BLaER1 treated with 17β-estradiol and CSF1 and Interleukin-3, amounts not matched to agents 10 nM and 100 nM (cell line): ENCODE data around the gene ABCC4.
A peak's percentile ranks its signal among the peaks of the same experiment; 100 is the strongest.

Source experiments
- H3K27ac ChIP-seq, 11 experiments: shearing (Covaris generic); formaldehyde crosslinking; 2 replicates each; pipeline ENCODE4 v1.8.1; 2022
- H3K27me3 ChIP-seq, 11 experiments: shearing (Covaris generic); formaldehyde crosslinking; 2 replicates each; pipeline ENCODE4 v1.8.1; 2022
- H3K36me3 ChIP-seq, 11 experiments: shearing (Covaris generic); formaldehyde crosslinking; 2 replicates each; pipeline ENCODE4 v1.8.1; 2022
- H3K4me1 ChIP-seq, 10 experiments: shearing (Covaris generic); formaldehyde crosslinking; 2 replicates each; pipeline ENCODE4 v1.8.1; 2022
- H3K4me2 ChIP-seq, 11 experiments: shearing (Covaris generic); formaldehyde crosslinking; 2 replicates each; pipeline ENCODE4 v1.8.1; 2022
- H3K4me3 ChIP-seq, 10 experiments: shearing (Covaris generic); formaldehyde crosslinking; 2 replicates each; pipeline ENCODE4 v1.8.1; 2022
- H3K9ac ChIP-seq, 11 experiments: shearing (Covaris generic); formaldehyde crosslinking; 2 replicates each; pipeline ENCODE4 v1.8.1; 2022
- H3K9me3 ChIP-seq, 11 experiments: shearing (Covaris generic); formaldehyde crosslinking; replicated peaks in 1 of 11; 2 replicates each; pipeline ENCODE4 v1.8.1; 2022
- H4K20me1 ChIP-seq, 11 experiments: shearing (Covaris generic); formaldehyde crosslinking; 2 replicates each; pipeline ENCODE4 v1.8.1; 2022
- Cebpa-rat ChIP-seq, 11 experiments: shearing (Covaris generic); IDR thresholded peaks; 2 replicates each; pipeline ENCODE4 v1.8.1; 2022

ABCC4 gene

DNA sequence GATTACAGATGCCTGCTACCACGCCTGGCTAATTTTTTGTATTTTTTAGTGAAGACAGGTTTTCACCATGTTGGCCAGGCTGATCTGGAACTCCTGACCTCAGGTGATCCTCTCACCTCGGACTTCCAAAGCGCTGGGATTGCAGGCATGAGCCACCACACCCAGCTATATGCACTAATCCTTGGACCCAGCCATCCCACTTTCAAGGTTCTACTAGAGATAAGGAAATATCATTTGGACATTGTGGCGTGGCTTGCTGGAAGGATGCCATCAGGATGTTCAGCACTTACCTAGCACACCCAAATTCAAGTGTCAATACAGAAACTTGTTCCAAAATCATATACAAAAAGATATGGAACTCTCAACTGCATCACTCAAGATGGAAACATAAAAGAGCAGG is 136.4 kb downstream of the ABCC4 start:
- peaks cover 74 to 94% (median 83%) of the 10 kb centered on the region in 11 experiments for H3K36me3 ChIP-seq
- H3K9ac ChIP-seq: no peak overlapping the region
- no peaks in the 10 kb centered on the region for H3K9me3 ChIP-seq
- no peak overlapping the region for H3K4me3 ChIP-seq
- H4K20me1 ChIP-seq: no peaks in the 10 kb centered on the region
- no peak overlapping the region for H3K4me2 ChIP-seq
- H3K27ac ChIP-seq: no peak overlapping the region
- no peak for TF ChIP-seq Cebpa-rat (IDR thresholded peaks at IDR 0.05)
- no peaks in the 10 kb centered on the region for H3K4me1 ChIP-seq
- no peaks in the 10 kb centered on the region for H3K27me3 ChIP-seq

GRCh38 chr13:95160112-95160906 is 140.9 kb downstream of the ABCC4 start:
- no peak overlapping the region for H3K9ac ChIP-seq

GRCh38 chr13:95159458-95159857 is 141.8 kb downstream of the ABCC4 start:
- no peaks in the 10 kb centered on the region for H4K20me1 ChIP-seq
- H3K27me3 ChIP-seq: no peaks in the 10 kb centered on the region
- no peak overlapping the region for H3K27ac ChIP-seq
- no peak for TF ChIP-seq Cebpa-rat (IDR thresholded peaks at IDR 0.05)
- H3K9ac ChIP-seq: no peak overlapping the region
- H3K9me3 ChIP-seq: no peaks in the 10 kb centered on the region
- no peak overlapping the region for H3K4me3 ChIP-seq
- no peak overlapping the region for H3K4me2 ChIP-seq
- H3K4me1 ChIP-seq: peaks cover 8 to 15% (median 12%) of the 10 kb centered on the region in 10 experiments; a peak in 19 of 20 replicates
- peaks cover 40 to 65% (median 46%) of the 10 kb centered on the region in 11 experiments for H3K36me3 ChIP-seq

More at GRCh38 chr13:95160112-95160906, 140.9 kb downstream of the ABCC4 start:
- Histone ChIP-seq H3K4me3 (no peak overlapping the region), H3K9me3 (no peaks in the 10 kb centered on the region), H3K4me2 (no peak overlapping the region), H3K27me3 (no peaks in the 10 kb centered on the region), H4K20me1 (no peaks in the 10 kb centered on the region), H3K36me3 (peaks cover 48 to 73% (median 55%) of the 10 kb centered on the region in 11 experiments), H3K27ac (no peak overlapping the region), H3K4me1 (peaks cover under 1 to 10% (median 7%) of the 10 kb centered on the region in 10 experiments; a peak in 13 of 20 replicates)
- TF ChIP-seq Cebpa-rat (IDR thresholded peaks at IDR 0.05): no peak

DNA sequence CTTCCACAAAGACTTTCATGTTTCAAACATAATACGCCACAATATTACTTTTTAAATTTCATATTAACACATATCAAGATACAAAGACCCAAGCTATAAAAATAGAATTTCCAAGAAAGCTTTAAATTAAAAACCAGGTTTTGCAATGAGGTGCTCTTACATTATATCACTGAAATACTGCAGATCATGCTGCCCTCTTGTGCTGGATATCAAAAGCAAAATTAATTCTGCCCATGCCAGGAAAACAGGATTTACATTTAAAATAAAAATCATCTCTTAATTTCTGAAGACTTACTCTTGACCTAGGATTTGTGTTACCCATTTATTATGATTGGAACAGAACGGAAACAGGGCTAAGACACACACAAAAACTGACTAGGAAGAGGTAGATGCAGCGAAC is 145.0 kb downstream of the ABCC4 start:
- H3K9ac ChIP-seq: no peak overlapping the region

GRCh38 chr13:95155504-95155903 is 145.7 kb downstream of the ABCC4 start:
- peaks cover 11 to 32% (median 15%) of the 10 kb centered on the region in 11 experiments; a peak in 18 of 22 replicates for H3K36me3 ChIP-seq
- no peak overlapping the region for H3K27ac ChIP-seq
- H3K27me3 ChIP-seq: no peaks in the 10 kb centered on the region
- H4K20me1 ChIP-seq: no peaks in the 10 kb centered on the region
- H3K9ac ChIP-seq: no peak overlapping the region
- 0 out of 22 replicates have a peak overlapping the region, but pooled peaks of 1 of the 11 experiments have one; percentile 64 for H3K4me2 ChIP-seq
- TF ChIP-seq Cebpa-rat (IDR thresholded peaks at IDR 0.05): no peak
- H3K9me3 ChIP-seq: no peaks in the 10 kb centered on the region
- no peak overlapping the region for H3K4me3 ChIP-seq
- H3K4me1 ChIP-seq: peaks cover 8 to 46% (median 23%) of the 10 kb centered on the region in 10 experiments; a peak in 19 of 20 replicates

More for the DNA sequence above, 145.0 kb downstream of the ABCC4 start:
- Histone ChIP-seq H3K4me2 (no peak overlapping the region), H3K36me3 (peaks cover 15 to 39% (median 22%) of the 10 kb centered on the region in 11 experiments; a peak in 20 of 22 replicates), H3K4me3 (no peak overlapping the region), H4K20me1 (no peaks in the 10 kb centered on the region), H3K9me3 (no peaks in the 10 kb centered on the region), H3K4me1 (peaks cover 8 to 39% (median 23%) of the 10 kb centered on the region in 10 experiments; a peak in 19 of 20 replicates), H3K27me3 (no peaks in the 10 kb centered on the region), H3K27ac (no peak overlapping the region)
- TF ChIP-seq Cebpa-rat (IDR thresholded peaks at IDR 0.05): no peak

GRCh38 chr13:95155093-95155492 is 146.2 kb downstream of the ABCC4 start:
- Histone ChIP-seq H3K9ac (no peak overlapping the region), H3K4me3 (no peak overlapping the region), H3K9me3 (no peaks in the 10 kb centered on the region), H3K4me1 (peaks cover 8 to 51% (median 23%) of the 10 kb centered on the region in 10 experiments; a peak in 19 of 20 replicates), H4K20me1 (no peaks in the 10 kb centered on the region), H3K27me3 (no peaks in the 10 kb centered on the region), H3K27ac (peak overlapping the region in 1 of 11 experiments; percentile 66; a peak in 2 of 22 replicates), H3K36me3 (peaks cover 7 to 28% (median 11%) of the 10 kb centered on the region in 11 experiments; a peak in 18 of 22 replicates), H3K4me2 (peak overlapping the region in 4 of 11 experiments; percentile 50 to 68 (median 58); a peak in 7 of 22 replicates)
- 0 out of 22 replicates have a peak, but pooled peaks of 1 of the 11 experiments have one; percentile 8 for TF ChIP-seq Cebpa-rat (IDR thresholded peaks at IDR 0.05)

- H3K4me1 ChIP-seq: peaks cover 8 to 53% (median 23%) of the 10 kb centered on the region in 10 experiments; a peak in 19 of 20 replicates
- H3K9ac ChIP-seq: peak overlapping the region in 3 of 11 experiments; percentile 8 to 41 (median 38); a peak in 5 of 22 replicates
- peak overlapping the region in 6 of 11 experiments; percentile 21 to 66 (median 49); a peak in 10 of 22 replicates for H3K27ac ChIP-seq
- H3K9me3 ChIP-seq: no peaks in the 10 kb centered on the region
- H3K36me3 ChIP-seq: peaks cover 3 to 22% (median 5%) of the 10 kb centered on the region in 11 experiments; a peak in 14 of 22 replicates
- no peaks in the 10 kb centered on the region for H4K20me1 ChIP-seq
- no peaks in the 10 kb centered on the region for H3K27me3 ChIP-seq
- H3K4me2 ChIP-seq: peak overlapping the region in 7 of 11 experiments; percentile 34 to 68 (median 52); a peak in 14 of 22 replicates
- H3K4me3 ChIP-seq: no peak overlapping the region
- no peak for TF ChIP-seq Cebpa-rat (IDR thresholded peaks at IDR 0.05)
Observed at GRCh38 chr13:95154413-95154886, 146.8 kb downstream of the ABCC4 start.

- Histone ChIP-seq H3K36me3 (peaks cover 0 to 21% (median 3%) of the 10 kb centered on the region in 11 experiments; a peak in 8 of 22 replicates), H3K9me3 (no peaks in the 10 kb centered on the region), H3K4me2 (peak overlapping the region in 7 of 11 experiments; percentile 34 to 68 (median 52); a peak in 14 of 22 replicates), H3K27ac (peak overlapping the region in 6 of 11 experiments; percentile 21 to 66 (median 49); a peak in 10 of 22 replicates), H3K27me3 (no peaks in the 10 kb centered on the region), H3K4me1 (peaks cover 8 to 53% (median 23%) of the 10 kb centered on the region in 10 experiments; a peak in 19 of 20 replicates), H3K4me3 (no peak overlapping the region), H3K9ac (peak overlapping the region in 3 of 11 experiments; percentile 8 to 41 (median 38); a peak in 5 of 22 replicates), H4K20me1 (no peaks in the 10 kb centered on the region)
- no peak for TF ChIP-seq Cebpa-rat (IDR thresholded peaks at IDR 0.05)
Observed at GRCh38 chr13:95153647-95154412, 147.4 kb downstream of the ABCC4 start.
